GM20000 (cell line): ENCODE results near the gene STUM.
A peak's percentile ranks its signal among the peaks of the same experiment; 100 is the strongest.

Experiments used
- DNase-seq: peaks from one replicate; pipeline ENCODE4 v3.0.0; 2012; ENCODE audit warnings: low spot score
- TF ChIP-seq, protein P1 (sequence below): IDR thresholded peaks from 2 replicates; pipeline ENCODE4 v1.5.1; 2012; ENCODE audit warnings: mild to moderate bottlenecking, control low read depth; ENCODE audit errors: extremely low read depth, missing control alignments

The STUM gene

GRCh38 chr1:226547754-226548191 lies 791 bp upstream of the STUM start:
- TF ChIP-seq, protein P1, sequence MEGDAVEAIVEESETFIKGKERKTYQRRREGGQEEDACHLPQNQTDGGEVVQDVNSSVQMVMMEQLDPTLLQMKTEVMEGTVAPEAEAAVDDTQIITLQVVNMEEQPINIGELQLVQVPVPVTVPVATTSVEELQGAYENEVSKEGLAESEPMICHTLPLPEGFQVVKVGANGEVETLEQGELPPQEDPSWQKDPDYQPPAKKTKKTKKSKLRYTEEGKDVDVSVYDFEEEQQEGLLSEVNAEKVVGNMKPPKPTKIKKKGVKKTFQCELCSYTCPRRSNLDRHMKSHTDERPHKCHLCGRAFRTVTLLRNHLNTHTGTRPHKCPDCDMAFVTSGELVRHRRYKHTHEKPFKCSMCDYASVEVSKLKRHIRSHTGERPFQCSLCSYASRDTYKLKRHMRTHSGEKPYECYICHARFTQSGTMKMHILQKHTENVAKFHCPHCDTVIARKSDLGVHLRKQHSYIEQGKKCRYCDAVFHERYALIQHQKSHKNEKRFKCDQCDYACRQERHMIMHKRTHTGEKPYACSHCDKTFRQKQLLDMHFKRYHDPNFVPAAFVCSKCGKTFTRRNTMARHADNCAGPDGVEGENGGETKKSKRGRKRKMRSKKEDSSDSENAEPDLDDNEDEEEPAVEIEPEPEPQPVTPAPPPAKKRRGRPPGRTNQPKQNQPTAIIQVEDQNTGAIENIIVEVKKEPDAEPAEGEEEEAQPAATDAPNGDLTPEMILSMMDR, result peak; percentile 97
- peak; percentile 91 for DNase-seq

DNA sequence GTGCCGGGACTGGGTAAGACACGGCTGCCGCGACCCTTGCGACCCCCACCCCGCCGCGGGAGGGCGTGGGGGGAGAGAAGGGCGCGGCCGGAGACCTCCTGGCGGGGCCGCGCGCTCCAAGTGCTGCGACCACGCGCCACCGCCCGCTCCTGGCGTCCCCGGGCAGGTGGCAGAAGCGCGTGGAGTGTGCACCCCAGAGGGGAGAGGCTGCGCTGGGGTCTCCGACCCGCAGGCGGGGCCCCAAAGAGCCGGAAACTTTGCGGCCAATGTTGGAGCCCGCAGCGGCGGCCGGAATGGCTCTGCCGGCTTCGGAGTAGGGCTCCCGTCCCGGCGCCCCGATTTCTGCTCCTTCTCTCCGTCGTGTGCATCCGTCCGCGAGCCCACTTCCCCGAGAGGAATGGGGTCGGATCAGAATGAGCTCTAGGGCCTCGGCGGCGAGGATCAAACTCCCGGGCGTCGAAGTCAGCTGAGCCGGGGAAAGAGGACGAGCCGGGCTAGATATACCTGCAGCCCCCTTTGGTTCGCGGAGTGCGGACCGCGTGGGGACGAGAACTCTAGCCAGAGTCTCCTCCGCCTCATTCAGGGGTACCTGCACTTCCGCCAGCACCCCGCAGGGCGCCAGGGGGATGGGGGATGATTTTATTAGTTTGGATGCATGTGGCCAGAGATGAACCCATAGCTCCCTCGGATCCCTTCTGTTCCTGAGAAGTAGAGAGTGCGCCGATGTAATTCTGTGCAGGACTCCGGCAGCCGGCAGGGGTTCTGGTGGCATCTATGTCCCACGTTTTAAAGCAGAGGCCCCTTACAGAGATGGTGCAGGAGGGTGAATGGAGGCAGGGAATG lies 751 bp downstream of the STUM start:
- TF ChIP-seq, protein P1, result no peak
- peak; percentile 48 for DNase-seq

DNA sequence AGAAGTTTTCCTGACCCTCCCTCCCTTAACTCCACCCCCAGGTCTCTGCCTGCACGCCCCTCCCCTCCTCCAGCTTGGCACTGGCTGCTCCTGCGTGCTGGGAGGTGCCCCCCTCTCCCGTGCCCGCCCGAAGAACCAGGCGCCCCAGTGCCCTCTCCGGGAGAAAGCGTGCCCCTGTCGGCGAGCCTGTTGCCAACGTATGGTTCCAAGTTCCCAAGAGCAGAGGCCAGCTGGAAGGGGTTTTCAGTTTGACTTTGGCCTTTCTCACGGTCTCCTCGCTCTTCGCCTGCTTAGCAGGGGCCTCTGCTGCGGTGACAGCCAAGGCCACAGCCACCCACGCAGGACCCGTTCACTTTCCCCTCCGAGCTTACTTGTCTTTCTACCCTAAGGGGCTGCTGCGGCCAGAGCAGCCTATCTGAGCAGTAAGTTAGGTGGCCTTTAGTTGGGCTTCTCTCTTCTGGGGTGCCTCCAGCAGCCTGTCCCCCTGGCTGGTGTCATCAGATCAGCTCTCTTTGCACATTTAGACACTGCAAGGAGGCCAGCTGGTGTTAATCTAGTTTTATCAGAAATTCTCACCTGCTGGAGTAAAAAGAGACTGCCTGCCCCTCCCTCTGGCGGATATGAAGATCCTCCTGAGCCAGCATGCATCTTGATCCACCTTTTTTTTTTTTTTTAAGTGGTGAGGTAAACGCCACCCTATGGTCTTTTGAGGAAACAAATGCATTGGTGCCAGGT lies 1.5 kb downstream of the STUM start:
- DNase-seq, result peak; percentile 76
- TF ChIP-seq, protein P1, result no peak

GRCh38 chr1:226550672-226551041 lies 2.1 kb downstream of the STUM start:
- TF ChIP-seq, protein P1, result no peak
- DNase-seq, result no peak

- DNase-seq, result no peak
- TF ChIP-seq, protein P1, result no peak
Measured at GRCh38 chr1:226551299-226551698, 2.7 kb downstream of the STUM start.

DNA sequence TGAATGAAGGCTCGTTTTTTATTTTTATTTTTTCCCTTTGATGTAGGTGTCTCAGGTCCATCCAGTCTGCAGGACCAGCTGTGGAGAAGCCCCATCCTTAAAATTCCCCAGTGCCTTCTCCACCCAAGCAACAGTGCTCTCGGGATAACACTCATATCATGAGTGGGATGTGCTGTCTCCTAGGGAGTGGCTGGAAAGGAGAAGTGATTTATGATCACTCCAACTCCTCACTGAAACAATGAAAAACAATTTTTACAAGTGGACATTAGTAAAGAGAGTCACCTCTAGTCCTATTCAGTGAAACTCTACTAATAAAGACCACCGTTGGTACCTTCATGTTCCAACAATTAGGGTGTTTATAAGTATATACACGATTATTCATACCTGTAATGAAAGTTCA lies 3.5 kb downstream of the STUM start:
- DNase-seq, result no peak
- TF ChIP-seq, protein P1, result no peak

DNA sequence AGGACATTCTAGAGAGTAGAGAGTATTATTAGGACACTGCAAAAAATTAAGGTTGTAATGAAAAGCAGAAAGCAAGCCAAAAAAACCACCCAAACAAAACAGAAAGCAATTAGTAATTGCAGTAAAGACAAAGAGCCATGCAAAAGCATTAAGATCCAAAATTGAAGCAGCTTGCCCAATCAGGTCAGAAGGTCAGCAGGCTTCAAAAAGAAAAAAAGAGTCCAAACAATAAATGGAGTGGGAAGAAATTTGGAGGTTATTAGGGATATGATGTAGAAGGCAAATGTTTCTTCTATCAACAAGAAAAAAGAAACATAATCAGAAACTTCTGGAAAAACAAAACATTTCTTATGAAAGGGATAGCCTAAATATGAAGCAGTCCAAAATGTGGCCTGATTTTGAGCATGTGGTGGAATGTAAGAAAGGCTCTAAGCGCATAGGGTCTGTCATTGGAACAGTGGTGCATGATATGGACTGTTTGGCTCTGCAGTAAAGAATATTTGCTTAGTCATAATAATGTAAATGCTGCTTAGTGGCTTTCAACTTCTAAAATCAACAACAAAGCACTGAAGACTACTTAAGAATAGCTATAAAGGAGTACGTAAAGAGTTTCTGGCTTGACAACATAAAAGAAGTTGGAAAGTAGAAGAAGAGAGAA lies 4.8 kb downstream of the STUM start:
- TF ChIP-seq, protein P1, result no peak
- no peak for DNase-seq
